Stimulated activated CD8-positive, alpha-beta memory T cell treated with anti-CD3 and anti-CD28 coated beads, Interleukin-7, amount 100 ng/mL, for 48 hours (primary cell): Measurements from ENCODE around the gene OXCT2.
A peak's percentile ranks its signal among the peaks of the same experiment; 100 is the strongest.
"Not testable (repeated sequence)": the region's sequence is repeated elsewhere in the genome, so short reads cannot be mapped to it uniquely, and the experiment has no call there.

ENCODE experiments used
- DNase-seq, 2 donors: peaks; one replicate each; pipeline ENCODE4 v3.0.0-alpha.2; 2020; ENCODE audit warnings: low read depth in 1 of 2; ENCODE audit errors: extremely low read depth in 1 of 2

The OXCT2 gene

DNA sequence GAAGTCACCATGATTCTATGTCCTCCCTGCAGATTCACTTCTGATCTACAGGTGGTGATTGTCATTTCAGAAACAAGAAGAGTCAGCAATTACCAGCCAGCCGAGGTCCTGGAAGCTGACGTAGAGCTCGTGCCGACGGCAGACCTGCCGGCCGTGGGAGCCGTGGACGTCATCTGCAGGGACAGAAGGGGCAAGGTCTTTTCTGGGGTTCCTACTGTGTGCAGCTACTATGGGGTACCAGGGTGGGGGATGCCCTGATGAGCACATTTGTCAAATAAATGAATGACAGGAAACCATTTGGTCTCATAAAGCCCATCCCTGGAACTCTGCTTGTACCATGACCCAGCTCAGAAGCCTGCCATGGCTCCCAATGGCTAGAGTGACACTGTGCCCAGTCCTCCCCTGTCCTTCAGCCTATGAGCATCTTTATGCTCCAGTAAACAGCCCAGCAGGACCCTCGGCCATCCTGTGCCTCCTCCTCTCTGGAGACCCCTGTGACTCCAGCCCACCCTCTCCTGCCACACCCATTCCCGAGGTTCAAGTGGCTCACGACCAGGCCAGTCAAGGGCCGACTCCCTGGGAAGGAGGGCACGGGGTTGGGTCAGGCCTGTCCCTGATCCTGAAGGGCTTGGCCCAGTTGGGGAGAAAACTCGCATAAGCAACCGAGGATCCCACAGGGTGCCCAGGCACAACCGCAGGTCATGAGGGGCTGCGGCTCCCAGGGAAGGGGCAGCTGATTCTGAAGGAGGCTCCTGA is 7.4 kb downstream of the OXCT2 start:
- DNase-seq: not testable (repeated sequence)

DNA sequence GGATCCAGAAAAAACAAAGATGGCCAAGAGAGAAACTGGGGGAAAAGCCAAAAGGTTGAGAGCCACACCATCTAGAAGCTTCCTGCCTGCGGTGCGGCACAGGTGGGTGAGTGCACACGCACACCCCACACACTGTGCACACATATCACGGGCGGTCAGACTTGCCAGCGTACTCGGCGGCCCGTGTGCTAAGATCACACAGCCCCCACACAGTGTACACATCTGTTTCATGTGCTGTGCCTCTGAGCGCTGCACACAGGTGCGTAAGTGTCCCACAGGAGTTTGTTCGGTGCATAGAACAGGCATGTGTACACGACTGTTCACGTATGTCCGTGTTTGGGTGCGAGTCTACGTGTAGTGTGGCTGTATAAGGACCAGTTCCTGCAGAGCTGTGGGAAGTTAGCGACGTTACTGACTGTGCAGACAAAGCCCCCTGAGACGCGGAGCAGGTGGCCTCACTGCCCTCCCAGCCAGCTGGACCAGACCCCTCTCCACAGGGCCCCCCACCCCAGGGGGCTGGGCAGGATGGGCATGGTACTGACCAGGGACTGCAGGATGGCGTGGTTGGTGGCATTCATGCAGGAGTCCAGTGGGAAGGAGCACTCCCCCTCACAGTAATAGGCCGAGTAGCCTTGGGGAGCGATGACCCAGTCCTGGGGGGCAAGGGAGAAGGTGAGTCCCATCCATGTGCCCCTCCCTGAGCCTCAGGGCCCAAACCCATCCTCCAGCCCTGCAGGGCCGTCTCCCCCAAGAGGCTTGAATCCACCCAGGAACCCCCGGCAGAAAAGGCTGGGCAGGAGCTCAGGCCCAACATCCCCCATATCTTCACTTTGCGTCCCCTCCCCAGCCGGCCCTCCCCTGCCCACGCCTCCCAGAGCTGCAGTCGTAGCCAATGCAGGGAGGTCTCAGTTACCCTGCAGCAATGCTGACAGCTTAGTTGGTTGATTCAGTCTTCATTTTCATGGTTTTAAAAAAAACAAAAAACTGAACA is 8.3 kb downstream of the OXCT2 start:
- DNase-seq: no peak

GRCh38 chr1:39761557-39762260 is 9.4 kb downstream of the OXCT2 start:
- no peak for DNase-seq

- DNase-seq: no peak
Measured at GRCh38 chr1:39761016-39761415, 10.1 kb downstream of the OXCT2 start.

GRCh38 chr1:39760074-39761008 is 10.8 kb downstream of the OXCT2 start:
- no peak for DNase-seq

DNA sequence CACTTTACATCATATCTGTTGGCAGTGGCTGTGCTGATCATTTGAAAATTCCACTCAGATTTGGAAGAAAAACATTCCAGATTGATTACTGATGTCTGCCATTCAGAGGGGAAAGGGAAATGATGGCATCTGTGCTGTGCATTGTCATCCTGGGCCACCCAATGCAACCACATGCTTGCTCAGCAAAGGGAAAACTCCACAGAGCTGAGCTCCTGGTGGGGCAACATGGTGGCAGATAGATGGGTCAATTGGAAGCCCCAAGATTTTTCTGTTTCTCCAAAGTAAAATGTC is 11.8 kb downstream of the OXCT2 start:
- no peak for DNase-seq

GRCh38 chr1:39758556-39759435 is 12.4 kb downstream of the OXCT2 start:
- DNase-seq: no peak

GRCh38 chr1:39757501-39757900 is 13.6 kb downstream of the OXCT2 start:
- DNase-seq: no peak

DNA sequence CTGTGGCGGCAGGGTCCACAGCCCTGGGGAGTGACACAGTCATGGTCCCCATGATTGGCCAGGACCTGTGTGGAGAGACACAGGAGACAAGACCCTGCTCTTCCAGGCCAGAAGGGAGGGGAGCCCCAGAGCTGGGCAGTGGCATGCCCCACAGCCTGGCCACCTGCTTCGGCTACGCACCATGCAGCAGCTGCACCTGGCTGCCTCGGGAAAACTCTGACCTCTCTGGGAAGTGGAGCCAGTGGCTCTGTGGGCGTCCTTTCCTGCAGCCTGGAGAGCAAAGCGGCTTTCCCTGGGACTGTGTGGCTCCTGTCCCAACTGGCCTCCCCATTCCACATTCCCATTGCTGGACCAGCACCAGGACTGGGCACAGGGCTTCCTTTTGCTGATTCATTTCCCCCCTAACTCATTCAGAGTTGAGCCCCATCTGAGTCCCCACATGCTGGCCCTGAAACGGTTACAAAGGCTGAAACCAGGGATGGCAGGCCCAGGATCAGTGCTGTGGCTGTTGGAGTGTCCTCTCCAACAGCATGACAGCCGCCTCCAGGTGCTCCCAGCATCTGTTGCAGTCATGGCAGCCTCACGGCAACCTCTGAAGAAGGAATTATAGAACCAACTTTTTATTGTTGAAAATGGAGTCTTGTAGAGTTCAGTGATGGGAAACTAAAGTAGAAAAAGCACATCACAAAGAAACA is 15.0 kb downstream of the OXCT2 start:
- no peak for DNase-seq

DNA sequence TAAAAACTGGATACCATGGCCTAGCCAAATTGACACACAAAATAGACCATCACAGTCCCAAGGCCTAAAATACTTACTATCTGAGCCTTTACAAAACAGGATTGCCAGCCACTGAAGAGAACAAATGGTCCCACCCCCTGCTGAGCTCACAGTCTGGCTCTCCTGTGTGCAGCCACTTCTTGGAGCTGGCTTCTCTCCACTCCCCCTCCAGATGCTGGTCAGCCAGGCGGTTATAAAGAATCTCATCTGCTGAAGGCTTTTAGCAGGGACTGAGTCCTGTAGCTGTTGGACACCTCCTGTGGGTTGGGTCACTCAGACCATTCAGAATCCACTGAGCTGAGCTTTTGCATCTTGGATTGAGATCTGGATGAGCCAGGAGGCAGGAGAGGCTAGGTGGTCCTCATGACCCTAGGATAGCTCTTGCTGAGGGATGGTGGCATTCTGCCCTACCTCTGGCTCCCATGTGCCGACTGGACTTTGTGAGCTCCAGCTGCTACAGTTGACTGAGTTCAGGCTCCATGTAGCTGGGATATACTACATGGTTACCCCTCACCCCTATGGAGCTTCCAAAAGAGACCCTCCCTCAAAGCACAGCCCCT is 16.1 kb downstream of the OXCT2 start:
- DNase-seq: no peak

DNA sequence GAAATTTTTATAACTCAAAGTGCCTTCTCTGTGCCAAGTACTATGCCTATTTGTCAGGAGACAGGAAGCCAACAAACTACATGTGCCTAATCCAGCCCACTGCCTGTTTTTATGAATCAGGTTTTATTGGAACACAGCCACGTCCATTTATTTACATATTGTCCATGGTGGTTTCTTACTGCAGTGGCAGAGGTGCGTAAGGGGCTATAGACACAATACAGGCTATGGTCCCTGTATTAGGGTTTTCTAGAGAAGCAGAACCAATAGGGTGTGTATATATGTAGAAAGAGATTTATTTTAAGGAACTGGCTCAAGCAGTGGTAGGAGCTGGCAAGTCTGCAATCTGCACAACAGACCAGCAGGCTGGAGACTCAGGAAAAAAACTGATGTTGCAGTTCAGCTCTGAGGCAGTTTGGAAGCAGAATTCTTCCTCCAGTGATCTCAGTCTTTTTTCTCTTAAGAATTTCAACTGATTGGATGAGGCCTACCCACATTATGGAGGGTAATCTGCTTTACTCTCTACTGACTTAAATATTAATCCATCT is 17.1 kb downstream of the OXCT2 start:
- DNase-seq: no peak

DNA sequence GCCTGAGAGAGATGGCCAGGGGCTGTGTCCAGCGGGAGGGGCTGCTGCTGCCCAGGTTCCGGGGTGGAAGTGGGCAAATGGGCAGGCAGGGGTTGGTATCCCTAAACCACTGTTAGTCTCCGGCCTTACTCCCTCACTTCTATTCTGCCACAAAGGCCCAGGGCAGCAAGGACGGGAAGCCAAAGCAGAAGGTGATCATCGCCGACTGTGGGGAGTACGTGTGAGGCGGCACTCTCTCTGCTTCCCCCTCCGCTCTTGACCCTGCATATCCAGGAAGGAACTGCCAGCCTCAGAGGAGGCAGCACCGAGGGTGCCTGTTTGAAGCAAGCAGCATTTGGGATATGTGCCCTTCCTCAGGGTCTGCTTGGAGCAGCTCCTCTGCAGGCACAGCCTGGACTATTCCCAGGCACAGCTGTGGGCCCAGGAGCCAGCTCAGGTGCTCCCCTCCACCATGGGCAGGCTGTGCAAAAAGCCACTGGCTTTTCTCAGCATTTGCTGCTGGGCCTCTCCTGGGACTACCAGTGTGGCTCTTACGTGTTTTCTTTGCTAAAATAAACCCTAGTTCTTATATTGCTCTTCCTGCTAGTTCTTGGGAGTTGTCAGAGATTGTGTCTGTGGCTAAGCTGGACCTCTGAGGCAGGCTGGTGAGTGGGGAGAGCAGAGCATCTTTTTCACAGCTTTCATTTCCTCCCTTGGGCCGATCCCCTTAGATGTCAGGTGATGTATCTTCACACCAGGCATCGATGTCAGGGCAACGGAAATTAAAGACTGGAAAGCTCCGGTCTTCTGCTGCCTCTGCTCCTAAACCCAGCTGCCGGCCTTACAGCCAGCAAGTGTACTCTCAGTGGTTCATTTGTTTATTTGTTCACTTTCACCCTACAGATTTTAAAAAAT is 17.8 kb downstream of the OXCT2 start:
- no peak for DNase-seq

- DNase-seq: no peak
Measured at GRCh38 chr1:39752703-39753102, 18.4 kb downstream of the OXCT2 start.

DNA sequence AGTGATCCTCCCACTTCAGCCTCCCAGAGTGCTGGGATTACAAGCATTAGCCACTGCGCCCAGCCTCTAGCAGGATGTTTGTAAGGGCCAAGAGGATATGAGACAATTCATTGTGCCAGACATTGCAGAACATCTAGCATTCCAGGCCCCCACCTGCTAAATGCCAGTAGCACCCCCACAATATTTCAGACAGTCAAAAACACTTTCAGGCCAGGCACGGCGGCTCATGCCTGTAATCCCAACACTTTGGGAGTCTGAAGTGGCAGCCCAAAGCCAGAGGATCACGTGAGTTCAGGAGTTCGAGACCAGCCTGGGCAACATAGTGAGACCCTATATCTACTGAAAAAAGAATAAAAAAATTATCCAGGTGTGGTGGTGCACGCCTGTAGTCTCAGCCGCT is 19.6 kb downstream of the OXCT2 start:
- DNase-seq: no peak

DNA sequence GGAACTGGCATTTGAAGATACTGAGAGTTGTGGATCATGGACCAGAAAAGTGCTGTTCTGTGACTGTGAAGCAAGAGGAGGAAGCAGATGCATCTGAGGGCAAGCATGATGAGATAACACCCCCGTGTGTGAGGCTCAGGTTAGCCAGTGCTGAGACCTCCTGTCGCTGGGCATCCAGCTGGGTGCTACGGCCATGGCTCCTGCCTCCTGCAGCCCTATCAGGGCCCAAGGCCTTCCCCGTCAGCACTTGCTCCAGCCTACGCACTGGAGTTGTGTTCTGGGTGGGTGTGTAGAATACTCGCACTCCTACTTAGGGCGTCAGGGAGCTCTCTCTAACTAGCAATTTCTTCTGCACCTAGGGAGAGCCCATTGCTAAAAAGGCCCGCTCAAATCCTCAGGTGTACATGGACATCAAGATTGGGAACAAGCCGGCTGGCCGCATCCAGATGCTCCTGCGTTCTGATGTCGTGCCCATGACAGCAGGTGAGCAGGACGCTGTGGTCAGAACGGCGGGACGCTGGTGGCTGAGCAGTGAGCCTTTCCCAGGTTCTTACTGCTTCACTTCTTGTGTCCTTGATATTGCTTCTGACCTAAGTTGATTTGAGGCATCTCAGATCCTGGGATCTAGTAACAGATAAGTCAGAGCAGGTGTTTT is 26.0 kb downstream of the OXCT2 start:
- DNase-seq: no peak

DNA sequence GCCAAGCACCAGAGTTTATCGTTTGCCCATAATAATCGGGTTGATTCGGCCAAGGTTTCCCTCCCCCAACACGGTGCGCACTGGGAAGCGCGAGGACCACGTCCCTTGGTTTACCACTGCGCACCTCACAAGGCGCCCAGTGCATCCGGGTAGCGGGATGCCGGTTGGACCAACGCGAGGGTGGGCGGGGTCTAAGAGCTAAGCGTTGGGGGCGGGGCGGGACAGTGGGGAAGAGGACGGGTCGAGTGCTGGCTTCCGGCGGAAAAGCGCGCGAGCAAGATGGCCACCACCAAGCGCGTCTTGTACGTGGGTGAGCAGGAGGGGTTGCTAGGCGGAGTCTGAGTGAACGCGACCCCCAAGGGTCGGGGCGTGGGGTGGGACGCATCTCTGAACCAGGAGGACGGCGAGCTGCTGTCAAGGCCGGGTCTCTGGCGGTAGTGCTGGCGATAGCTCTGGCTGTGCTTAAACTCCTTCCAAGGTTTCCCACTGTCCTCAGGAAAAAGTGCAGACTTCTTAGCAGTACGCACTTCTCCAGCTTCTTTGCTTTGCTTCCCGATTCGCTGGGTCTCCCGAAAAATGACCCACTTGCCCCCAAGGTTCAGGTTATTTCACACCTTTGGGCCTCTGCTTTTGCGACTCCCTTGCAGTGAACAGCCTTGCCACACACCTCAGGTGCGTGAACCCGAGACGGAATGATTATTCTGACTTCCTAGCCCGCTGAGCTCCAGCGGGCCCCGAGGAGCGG is 32.4 kb downstream of the OXCT2 start, which contains the start of gene PPIE:
Gene PPIE, plus strand, starts transcription at position 261 of the 745 bp plus-strand sequence. Its CDS starts 19 bp downstream, at position 280.
- DNase-seq: peak; percentile 95 to 97
